Psoas muscle (tissue), 8 donors: ENCODE data around the gene EPHB6. TPM values are rescaled to one million over a fixed set of nuclear protein-coding genes. Genes with fewer than 3 reads are reported as not detected.

Source experiments
- ATAC-seq, 4 donors: fragments of 200-7000 bp; cut with Tn5 transposase; one replicate each; pipeline ENCODE4 v1.9.1; 2020; ENCODE audit warnings: moderate library complexity in 3 of 4, mild to moderate bottlenecking in 2 of 4
- DNase-seq, 2 donors: peaks; one replicate each; pipeline ENCODE4 v3.0.0-alpha.2; 2020
- H3K27ac ChIP-seq: fragments of 200-600 bp; one replicate; pipeline ENCODE4 v1.8.0; 2022
- H3K27me3 ChIP-seq, 3 donors: fragments of 200-600 bp in 1 of 3; one replicate each; pipeline versions ENCODE4 v1.6.1 to v1.8.0; 2013 to 2022; ENCODE audit warnings: low read length in 2 of 3, mild to moderate bottlenecking in 2 of 3, moderate library complexity in 1 of 3; ENCODE audit not compliant: insufficient read depth in 3 of 3
- H3K36me3 ChIP-seq, 2 donors: fragments of 200-600 bp in 1 of 2; one replicate each; pipeline versions ENCODE4 v1.6.1 to v1.8.0; 2013 to 2022; ENCODE audit warnings: low read depth in 1 of 2, mild to moderate bottlenecking in 1 of 2, moderate library complexity in 1 of 2; ENCODE audit not compliant: insufficient read depth in 1 of 2
- H3K4me1 ChIP-seq: fragments of 200-600 bp; one replicate; pipeline ENCODE4 v1.8.0; 2022
- H3K4me3 ChIP-seq: fragments of 200-600 bp; one replicate; pipeline ENCODE4 v1.8.0; 2022; ENCODE audit warnings: mild to moderate bottlenecking
- H3K9me3 ChIP-seq: fragments of 200-600 bp; one replicate; pipeline ENCODE4 v1.8.0; 2022
- CTCF ChIP-seq: fragments of 200-600 bp; IDR thresholded peaks from one replicate; pipeline ENCODE4 v1.8.0; 2022; ENCODE audit warnings: antibody characterized with exemption
- WGBS, 3 donors: extraction: QIAGEN DNeasy Blood & Tissue Kit; methylation state at CpG; one replicate each; pipeline versions ENCODE4 v1.1.6 to v1.1.7; 2013; 5-methylcytosine and 5-hydroxymethylcytosine counted together
- intact Hi-C, 2 donors: fragments of 100-400 bp; cut with DNase I; formaldehyde crosslinking; loops; one replicate each; pipeline versions ENCODE4 v1.11.0 to v1.14.2; 2022
- polyA plus RNA-seq, 3 donors: library from polyadenylated mRNA; stranded (reverse); fragments of 200-250 nt; gene quantifications; one replicate each; pipeline ENCODE4 v1.2.3, GENCODE V29; 2013
- total RNA-seq, 4 donors: library from RNA; stranded (reverse); fragmentation: NEBNext Ultra II Directional in 2 of 4; extraction: Animal tissue kit (Norgen Biotek cat#: 25700) in 2 of 4; gene quantifications; one replicate each; pipeline versions ENCODE4 v1.2.1 to v1.2.4, GENCODE V29; 2021 to 2023
- donor health status: healthy with polysubstance abuse.
- donor health status: DM: no; HTN: no; CAD: no; lungs with moderate emphysema.
- donor health status: Bipolar disorder and iron deficiency.
- donor health status: healthy.
- donor health status: DM: yes; HTN: yes; CAD: no.
- donor health status: DM: no; HTN: no; CAD: no.
- donor health status: DM: no; HTN: no; CAD: no.
- donor health status: DM: yes; HTN: yes; CAD: no.

The EPHB6 gene
- total and polyA plus RNA-seq, 7 donors: 0.57 to 5.7 (median 2.9) TPM

- Histone ChIP-seq H3K27ac (no peak overlapping the region), H3K4me3 (no peak overlapping the region), H3K9me3 (no peaks in the 10 kb centered on the region), H3K27me3 (no peaks in the 10 kb centered on the region), H3K36me3 (no peaks in the 10 kb centered on the region), H3K4me1 (no peaks in the 10 kb centered on the region)
- no peak for TF ChIP-seq CTCF
- ATAC-seq (no peak), DNase-seq (peak in 1 of 2 donors; percentile 46)
- WGBS, 3 donors: 52 to 62% (median 52%) methylated on average over 5 of the region's 5 CpGs
- intact Hi-C loops: loop anchor here in 1 of 2 donors (10.0 kb wide), 1 partner anchor 355 kb away; no protein-coding TSS in a partner anchor
These were observed 5.0 kb downstream of the EPHB6 start for GRCh38 chr7:142859829-142860228.

GRCh38 chr7:142860968-142861367 is 6.1 kb downstream of the EPHB6 start:
- WGBS, 3 donors: 74 to 82% (median 77%) methylated on average over 3 of the region's 3 CpGs
- no peak for DNase-seq
- TF ChIP-seq CTCF: no peak
- intact Hi-C loops: no loop called here
- ATAC-seq: no peak
- Histone ChIP-seq H3K27me3 (no peaks in the 10 kb centered on the region), H3K9me3 (no peaks in the 10 kb centered on the region), H3K36me3 (no peaks in the 10 kb centered on the region), H3K4me3 (no peak overlapping the region), H3K4me1 (no peaks in the 10 kb centered on the region), H3K27ac (no peak overlapping the region)

GRCh38 chr7:142862351-142862750 is 7.5 kb downstream of the EPHB6 start:
- no peak for TF ChIP-seq CTCF
- intact Hi-C loops: no loop called here
- Histone ChIP-seq H3K36me3 (no peaks in the 10 kb centered on the region), H3K9me3 (no peaks in the 10 kb centered on the region), H3K27ac (no peak overlapping the region), H3K27me3 (no peaks in the 10 kb centered on the region), H3K4me1 (no peaks in the 10 kb centered on the region), H3K4me3 (no peak overlapping the region)
- ATAC-seq (no peak), DNase-seq (no peak)
- whole genome bisulfite sequencing, 3 donors: 88 to 94% (median 91%) methylated on average over 4 of the region's 4 CpGs

GRCh38 chr7:142862786-142863400 is 8.0 kb downstream of the EPHB6 start:
- no peak overlapping the region for H3K4me3 ChIP-seq
- DNase-seq: no peak
- 90 to 94% (median 93%) methylated on average over 7 of the region's 7 CpGs for WGBS, 3 donors
- H3K4me1 ChIP-seq: no peaks in the 10 kb centered on the region
- intact Hi-C loops: no loop called here
- H3K27ac ChIP-seq: no peak overlapping the region
- no peaks in the 10 kb centered on the region for H3K27me3 ChIP-seq
- H3K9me3 ChIP-seq: no peaks in the 10 kb centered on the region
- ATAC-seq: no peak
- TF ChIP-seq CTCF: no peak
- H3K36me3 ChIP-seq: no peaks in the 10 kb centered on the region
